ENCODE results near the gene NUP93. TPM values are rescaled to one million over a fixed set of nuclear protein-coding genes. Genes with fewer than 3 reads are reported as not detected.

The NUP93 gene
- total and polyA plus RNA-seq, 11 donors: 21.8 to 49.0 (median 27.8) TPM

- 74 to 85% (median 80%) methylated on average over 5 of the region's 5 CpGs for WGBS, 4 donors
- Histone ChIP-seq H3K9me3 (peaks cover 0 to 9% (median 0%) of the 10 kb centered on the region in 12 donors), H3K36me3 (no peaks in the 10 kb centered on the region), H3K27me3 (no peaks in the 10 kb centered on the region), H3K4me3 (peak overlapping the region in 11 of 12 donors; percentile 27 to 69 (median 63)), H3K27ac (peak overlapping the region in 5 of 12 donors; percentile 36 to 88 (median 85)), H3K4me1 (peaks cover 0 to 51% (median 23%) of the 10 kb centered on the region in 12 donors)
- no peak for DNase-seq
- intact Hi-C loops (cut with DNase I): loop anchor here in 7 of 10 donors (2.0 to 5.0 kb wide), 6 partner anchors 17 to 161 kb away; partner anchors contain the start of genes MT2A (in 7 of the 7), BBS2 (in 1 of the 7), MT1A (in 1 of the 7) and MT1E (in 1 of the 7)
- no peak for ATAC-seq
- TF ChIP-seq POLR2A (IDR thresholded peaks at IDR 0.05): no peak
- TF ChIP-seq CTCF (IDR thresholded peaks at IDR 0.05): no peak
These were observed 46.3 kb upstream of the NUP93 start for GRCh38 chr16:56683424-56684172.

GRCh38 chr16:56684256-56684925, 45.5 kb upstream of the NUP93 start:
- H3K36me3 ChIP-seq: no peaks in the 10 kb centered on the region
- H3K27me3 ChIP-seq: no peaks in the 10 kb centered on the region
- ATAC-seq (no peak), DNase-seq (no peak)
- peak overlapping the region in 2 of 12 donors; percentile 63 to 68 for H3K4me3 ChIP-seq
- WGBS, 4 donors: 69 to 84% (median 79%) methylated on average over 4 of the region's 4 CpGs
- TF ChIP-seq POLR2A (IDR thresholded peaks at IDR 0.05) (no peak), CTCF (IDR thresholded peaks at IDR 0.05) (no peak)
- intact Hi-C loops (cut with DNase I): loop anchor here in 7 of 10 donors (5.0 kb wide), 4 partner anchors 47 to 162 kb away; partner anchors contain the start of genes MT2A (in 6 of the 7), BBS2 (in 1 of the 7), MT1A (in 1 of the 7) and MT1E (in 1 of the 7)
- peaks cover 0 to 9% (median 0%) of the 10 kb centered on the region in 12 donors for H3K9me3 ChIP-seq
- peak overlapping the region in 7 of 12 donors; percentile 9 to 88 (median 53) for H3K27ac ChIP-seq
- H3K4me1 ChIP-seq: peaks cover 0 to 51% (median 23%) of the 10 kb centered on the region in 12 donors

GRCh38 chr16:56684926-56685590, 44.9 kb upstream of the NUP93 start:
- 52 to 82% (median 64%) methylated on average over 4 of the region's 4 CpGs for WGBS, 4 donors
- TF ChIP-seq CTCF (IDR thresholded peaks at IDR 0.05) (no peak), POLR2A (IDR thresholded peaks at IDR 0.05) (no peak)
- intact Hi-C loops (cut with DNase I): loop anchor here in 7 of 10 donors (5.0 kb wide), 4 partner anchors 48 to 163 kb away; partner anchors contain the start of genes MT2A (in 6 of the 7), BBS2 (in 1 of the 7), MT1A (in 1 of the 7) and MT1E (in 1 of the 7)
- H3K27me3 ChIP-seq: no peaks in the 10 kb centered on the region
- H3K4me1 ChIP-seq: peaks cover 0 to 47% (median 22%) of the 10 kb centered on the region in 12 donors
- ATAC-seq (peak in 1 of 4 donors; percentile 8), DNase-seq (no peak)
- no peaks in the 10 kb centered on the region for H3K36me3 ChIP-seq
- peak overlapping the region in 1 of 12 donors; percentile 68 for H3K4me3 ChIP-seq
- H3K27ac ChIP-seq: peak overlapping the region in 9 of 12 donors; percentile 9 to 86 (median 42)
- H3K9me3 ChIP-seq: peaks cover 0 to 9% (median 0%) of the 10 kb centered on the region in 12 donors
